Glomerular visceral epithelial cell (primary cell): ENCODE data around the gene TCF12.

Experiments used
- DNase-seq: peaks from one replicate; pipeline ENCODE4 v3.0.0-alpha.2; 2016; ENCODE audit errors: extremely low spot score

TCF12 gene

DNA sequence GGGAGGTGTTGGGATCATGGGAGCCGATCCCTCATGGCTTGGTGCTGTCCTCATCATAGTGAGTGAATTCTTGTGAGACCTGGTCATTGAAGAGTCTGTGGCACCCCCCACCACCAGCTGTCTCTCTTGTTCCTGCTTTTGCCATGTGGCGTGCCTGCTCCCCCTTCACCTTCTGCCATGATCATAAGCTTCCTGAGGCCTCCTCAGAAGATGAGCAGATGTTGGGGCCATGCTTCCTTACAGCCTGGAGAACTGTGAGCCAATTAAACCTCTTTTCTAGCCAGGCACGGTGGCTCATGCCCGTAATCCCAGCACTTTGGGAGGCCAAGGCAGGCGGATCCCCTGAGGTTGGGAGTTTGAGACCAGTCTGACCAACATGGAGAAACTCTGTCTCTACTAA lies 420.9 kb downstream of the TCF12 start:
- DNase-seq: no peak
